ENCODE measurements around the gene DTNBP1.

Gene DTNBP1

GRCh38 chr6:15519681-15520080 is 143.1 kb downstream of the DTNBP1 start:
- H3K4me1 ChIP-seq (ENCODE audit: control insufficient read depth in 1 of 2, insufficient read depth in 1 of 2, low read depth in 1 of 2, low read length in 1 of 2) = peaks cover 7 to 20% of the 10 kb centered on the region in 2 experiments
- H3K27ac ChIP-seq = no peak overlapping the region
- no peak for TF ChIP-seq CTCF (IDR thresholded peaks at IDR 0.05)
- no peaks in the 10 kb centered on the region for H3K9me3 ChIP-seq
- H3K4me3 ChIP-seq (ENCODE audit: low read depth in 1 of 2, low read length in 1 of 2) = no peak overlapping the region
- H3K27me3 ChIP-seq = no peaks in the 10 kb centered on the region
- H3K36me3 ChIP-seq = peaks cover 97% of the 10 kb centered on the region

- Histone ChIP-seq H3K4me1 (ENCODE audit: control insufficient read depth in 1 of 2, insufficient read depth in 1 of 2, low read depth in 1 of 2, low read length in 1 of 2) (peaks cover 7 to 20% of the 10 kb centered on the region in 2 experiments), H3K4me3 (ENCODE audit: low read depth in 1 of 2, low read length in 1 of 2) (no peak overlapping the region), H3K36me3 (peaks cover 97% of the 10 kb centered on the region), H3K9me3 (no peaks in the 10 kb centered on the region), H3K27me3 (no peaks in the 10 kb centered on the region), H3K27ac (no peak overlapping the region)
- TF ChIP-seq CTCF (IDR thresholded peaks at IDR 0.05) = no peak
Observed at GRCh38 chr6:15518878-15519277, 143.9 kb downstream of the DTNBP1 start.

- no peak overlapping the region for H3K27ac ChIP-seq
- no peak for TF ChIP-seq CTCF (IDR thresholded peaks at IDR 0.05)
- no peak overlapping the region for H3K4me3 ChIP-seq (ENCODE audit: low read depth in 1 of 2, low read length in 1 of 2)
- no peaks in the 10 kb centered on the region for H3K27me3 ChIP-seq
- peaks cover 7 to 20% of the 10 kb centered on the region in 2 experiments for H3K4me1 ChIP-seq (ENCODE audit: control insufficient read depth in 1 of 2, insufficient read depth in 1 of 2, low read depth in 1 of 2, low read length in 1 of 2)
- peaks cover 99% of the 10 kb centered on the region for H3K36me3 ChIP-seq
- no peaks in the 10 kb centered on the region for H3K9me3 ChIP-seq
Observed at GRCh38 chr6:15518057-15518456, 144.8 kb downstream of the DTNBP1 start.

- TF ChIP-seq CTCF (IDR thresholded peaks at IDR 0.05) = no peak
- Histone ChIP-seq H3K27ac (no peak overlapping the region), H3K27me3 (no peaks in the 10 kb centered on the region), H3K4me3 (ENCODE audit: low read depth in 1 of 2, low read length in 1 of 2) (no peak overlapping the region), H3K9me3 (no peaks in the 10 kb centered on the region), H3K4me1 (ENCODE audit: control insufficient read depth in 1 of 2, insufficient read depth in 1 of 2, low read depth in 1 of 2, low read length in 1 of 2) (peaks cover 6 to 15% of the 10 kb centered on the region in 2 experiments), H3K36me3 (peaks cover 99% of the 10 kb centered on the region)
Observed at GRCh38 chr6:15517600-15517999, 145.2 kb downstream of the DTNBP1 start.

GRCh38 chr6:15516923-15517560 is 145.8 kb downstream of the DTNBP1 start:
- H3K4me1 ChIP-seq (ENCODE audit: control insufficient read depth in 1 of 2, insufficient read depth in 1 of 2, low read depth in 1 of 2, low read length in 1 of 2) = peaks cover 0 to 10% of the 10 kb centered on the region in 2 experiments
- H3K36me3 ChIP-seq = peaks cover 99% of the 10 kb centered on the region
- no peak for TF ChIP-seq CTCF (IDR thresholded peaks at IDR 0.05)
- no peak overlapping the region for H3K4me3 ChIP-seq (ENCODE audit: low read depth in 1 of 2, low read length in 1 of 2)
- no peaks in the 10 kb centered on the region for H3K9me3 ChIP-seq
- H3K27me3 ChIP-seq = no peaks in the 10 kb centered on the region
- no peak overlapping the region for H3K27ac ChIP-seq
